Astrocyte of the cerebellum (primary cell): ENCODE data around the gene SLAMF9.

Experiments
- DNase-seq: peaks from one replicate; pipeline ENCODE4 v3.0.0-alpha.2; 2011; ENCODE audit warnings: low read depth
- H3K4me3 ChIP-seq: 2 replicates; pipeline ENCODE4 v1.5.1; 2011; ENCODE audit warnings: mild to moderate bottlenecking, low read depth, low read length, moderate library complexity
- in situ Hi-C: cut with HindIII; loops from 2 replicates; pipeline ENCODE4 v1.10.0; 2017; ENCODE audit warnings: low sequenced_read_pairs
- TF ChIP-seq, protein P1 (sequence below): IDR thresholded peaks from 2 replicates; pipeline ENCODE4 v1.5.1; 2012; ENCODE audit warnings: low read length, low read depth, moderate library complexity, mild to moderate bottlenecking; ENCODE audit errors: missing control alignments

SLAMF9 gene

GRCh38 chr1:159972443-159973205 lies 18.6 kb upstream of the SLAMF9 start:
- H3K4me3 ChIP-seq, result no peak overlapping the region
- in situ Hi-C loops, result no loop called here
- TF ChIP-seq, protein P1, sequence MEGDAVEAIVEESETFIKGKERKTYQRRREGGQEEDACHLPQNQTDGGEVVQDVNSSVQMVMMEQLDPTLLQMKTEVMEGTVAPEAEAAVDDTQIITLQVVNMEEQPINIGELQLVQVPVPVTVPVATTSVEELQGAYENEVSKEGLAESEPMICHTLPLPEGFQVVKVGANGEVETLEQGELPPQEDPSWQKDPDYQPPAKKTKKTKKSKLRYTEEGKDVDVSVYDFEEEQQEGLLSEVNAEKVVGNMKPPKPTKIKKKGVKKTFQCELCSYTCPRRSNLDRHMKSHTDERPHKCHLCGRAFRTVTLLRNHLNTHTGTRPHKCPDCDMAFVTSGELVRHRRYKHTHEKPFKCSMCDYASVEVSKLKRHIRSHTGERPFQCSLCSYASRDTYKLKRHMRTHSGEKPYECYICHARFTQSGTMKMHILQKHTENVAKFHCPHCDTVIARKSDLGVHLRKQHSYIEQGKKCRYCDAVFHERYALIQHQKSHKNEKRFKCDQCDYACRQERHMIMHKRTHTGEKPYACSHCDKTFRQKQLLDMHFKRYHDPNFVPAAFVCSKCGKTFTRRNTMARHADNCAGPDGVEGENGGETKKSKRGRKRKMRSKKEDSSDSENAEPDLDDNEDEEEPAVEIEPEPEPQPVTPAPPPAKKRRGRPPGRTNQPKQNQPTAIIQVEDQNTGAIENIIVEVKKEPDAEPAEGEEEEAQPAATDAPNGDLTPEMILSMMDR, result no peak
- no peak for DNase-seq

GRCh38 chr1:159970932-159971342 lies 16.9 kb upstream of the SLAMF9 start:
- H3K4me3 ChIP-seq, result no peak overlapping the region
- DNase-seq, result no peak
- in situ Hi-C loops, result no loop called here
- TF ChIP-seq, protein P1, result no peak

DNA sequence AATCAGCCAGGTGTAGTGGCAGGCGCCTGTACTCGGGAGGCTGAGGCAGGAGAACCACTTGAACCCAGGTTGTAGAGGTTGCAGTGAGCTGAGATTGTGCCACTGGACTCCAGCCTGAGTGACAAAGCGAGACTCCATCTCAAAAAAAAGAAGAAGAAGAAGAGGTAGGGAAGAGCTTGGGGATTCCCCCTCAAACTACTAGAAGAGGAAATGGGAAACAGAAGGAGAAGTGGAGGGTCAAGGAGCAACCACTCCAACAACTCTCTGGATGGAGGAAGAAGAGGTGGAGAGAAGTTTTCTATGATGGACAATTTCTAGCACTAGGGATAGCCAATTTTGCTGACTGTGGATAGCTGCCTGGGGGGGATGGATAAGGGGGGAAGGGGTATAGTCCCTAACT lies 14.9 kb upstream of the SLAMF9 start:
- in situ Hi-C loops, result no loop called here
- no peak overlapping the region for H3K4me3 ChIP-seq
- TF ChIP-seq, protein P1, result no peak
- DNase-seq, result no peak

GRCh38 chr1:159965263-159965662 lies 11.2 kb upstream of the SLAMF9 start:
- no peak overlapping the region for H3K4me3 ChIP-seq
- no peak for DNase-seq
- TF ChIP-seq, protein P1, result no peak
- in situ Hi-C loops, result no loop called here

DNA sequence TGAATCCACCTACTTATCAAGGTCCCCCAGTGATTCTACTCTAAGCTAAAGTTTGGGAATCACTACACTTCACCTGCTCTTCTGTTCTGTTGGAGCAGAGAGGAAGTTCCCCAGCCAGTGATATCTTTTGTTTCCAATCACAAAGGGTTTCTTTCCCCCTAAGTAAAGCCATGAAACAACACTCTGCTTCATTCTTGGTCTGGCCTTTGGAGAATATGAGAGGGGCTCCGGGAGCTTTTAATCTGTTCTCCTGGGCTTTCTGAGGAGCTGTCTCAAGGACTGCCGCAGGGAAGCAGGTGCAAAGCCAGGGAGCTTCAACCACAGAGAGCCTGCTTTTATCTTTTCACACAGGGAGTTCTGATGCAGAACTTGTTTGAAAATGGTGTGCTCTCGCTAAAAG lies 10.1 kb upstream of the SLAMF9 start:
- TF ChIP-seq, protein P1, result no peak
- in situ Hi-C loops, result no loop called here
- DNase-seq, result no peak
- no peak overlapping the region for H3K4me3 ChIP-seq

DNA sequence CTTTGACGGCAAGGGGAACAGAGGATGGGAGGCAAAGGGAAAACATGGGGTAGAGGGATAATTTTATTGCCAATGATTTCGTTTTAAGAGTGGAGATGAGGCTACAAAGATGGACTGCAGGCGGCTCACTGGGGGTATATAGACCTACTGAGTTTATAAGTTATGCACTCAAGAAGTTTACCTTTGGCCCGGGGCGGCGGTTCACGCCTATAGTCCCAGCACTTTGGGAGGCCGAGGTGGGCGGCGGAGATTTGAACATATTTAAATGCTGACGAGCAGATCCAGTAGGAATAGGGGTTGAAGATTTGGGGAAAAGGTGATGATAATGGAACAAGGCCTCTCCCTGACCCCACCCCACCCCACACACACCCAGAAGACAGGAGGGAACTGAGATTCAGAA lies 8.1 kb upstream of the SLAMF9 start:
- TF ChIP-seq, protein P1, result no peak
- H3K4me3 ChIP-seq, result no peak overlapping the region
- no peak for DNase-seq
- in situ Hi-C loops, result no loop called here
